GM18868 (cell line): ENCODE data around the gene TJP3.
"Not testable (repeated sequence)": the region's sequence is repeated elsewhere in the genome, so short reads cannot be mapped to it uniquely, and the experiment has no call there.

Source experiments
- ATAC-seq: cut with Tn5 transposase; IDR thresholded peaks from one replicate; pipeline ENCODE4 v1.9.1; 2021; ENCODE audit warnings: mild to moderate bottlenecking, moderate library complexity; ENCODE audit not compliant: unreplicated experiment

Gene TJP3

GRCh38 chr19:3765757-3766156, 57.6 kb downstream of the TJP3 start:
- ATAC-seq = not testable (repeated sequence)

GRCh38 chr19:3766520-3766919, 58.3 kb downstream of the TJP3 start:
- no peak for ATAC-seq

GRCh38 chr19:3767050-3767449, 58.9 kb downstream of the TJP3 start:
- no peak for ATAC-seq

- ATAC-seq = no peak
Measured at GRCh38 chr19:3768015-3768747, 60.0 kb downstream of the TJP3 start.

- ATAC-seq = no peak
Measured at GRCh38 chr19:3768748-3769099, 60.5 kb downstream of the TJP3 start.

- no peak for ATAC-seq
Measured at GRCh38 chr19:3769494-3769893, 61.3 kb downstream of the TJP3 start.

- no peak for ATAC-seq
Measured at GRCh38 chr19:3770136-3770999, 62.2 kb downstream of the TJP3 start.

GRCh38 chr19:3771000-3771905, 63.1 kb downstream of the TJP3 start:
- no peak for ATAC-seq

GRCh38 chr19:3771906-3772455, 63.8 kb downstream of the TJP3 start, which contains the start of gene RAX2:
TSS of gene RAX2 (minus strand) at chr19:3772228. CDS start at chr19:3771742, 486 bp downstream.
- ATAC-seq = no peak

GRCh38 chr19:3773814-3774515, 65.8 kb downstream of the TJP3 start:
- no peak for ATAC-seq

- ATAC-seq = no peak
Measured at GRCh38 chr19:3774621-3775373, 66.6 kb downstream of the TJP3 start.

- ATAC-seq = no peak
Measured at GRCh38 chr19:3775374-3775711, 67.2 kb downstream of the TJP3 start.

GRCh38 chr19:3775831-3776230, 67.6 kb downstream of the TJP3 start:
- no peak for ATAC-seq

- no peak for ATAC-seq
Measured at GRCh38 chr19:3776479-3777040, 68.4 kb downstream of the TJP3 start.

GRCh38 chr19:3778104-3778867, 70.1 kb downstream of the TJP3 start:
- ATAC-seq = no peak

GRCh38 chr19:3778899-3779723, 70.9 kb downstream of the TJP3 start:
- no peak for ATAC-seq

- ATAC-seq = no peak
Measured at GRCh38 chr19:3780786-3781304, 72.7 kb downstream of the TJP3 start.
